HEK293T (cell line): ENCODE results near the gene USP31.

Experiments used
- CTBP1 ChIP-seq: fragments of 450-650 bp; IDR thresholded peaks from 2 replicates; pipeline ENCODE4 v1.6.1; 2016; ENCODE audit warnings: borderline replicate concordance
- FOXK2 ChIP-seq: fragments of 450-650 bp; IDR thresholded peaks from 2 replicates; pipeline ENCODE4 v1.6.1; 2016; ENCODE audit warnings: mild to moderate bottlenecking
- SP1 ChIP-seq: fragments of 450-650 bp; IDR thresholded peaks from 2 replicates; pipeline ENCODE4 v1.6.1; 2017
- TARDBP ChIP-seq: fragments of 450-650 bp; IDR thresholded peaks from 2 replicates; pipeline ENCODE4 v1.6.1; 2016

DNA sequence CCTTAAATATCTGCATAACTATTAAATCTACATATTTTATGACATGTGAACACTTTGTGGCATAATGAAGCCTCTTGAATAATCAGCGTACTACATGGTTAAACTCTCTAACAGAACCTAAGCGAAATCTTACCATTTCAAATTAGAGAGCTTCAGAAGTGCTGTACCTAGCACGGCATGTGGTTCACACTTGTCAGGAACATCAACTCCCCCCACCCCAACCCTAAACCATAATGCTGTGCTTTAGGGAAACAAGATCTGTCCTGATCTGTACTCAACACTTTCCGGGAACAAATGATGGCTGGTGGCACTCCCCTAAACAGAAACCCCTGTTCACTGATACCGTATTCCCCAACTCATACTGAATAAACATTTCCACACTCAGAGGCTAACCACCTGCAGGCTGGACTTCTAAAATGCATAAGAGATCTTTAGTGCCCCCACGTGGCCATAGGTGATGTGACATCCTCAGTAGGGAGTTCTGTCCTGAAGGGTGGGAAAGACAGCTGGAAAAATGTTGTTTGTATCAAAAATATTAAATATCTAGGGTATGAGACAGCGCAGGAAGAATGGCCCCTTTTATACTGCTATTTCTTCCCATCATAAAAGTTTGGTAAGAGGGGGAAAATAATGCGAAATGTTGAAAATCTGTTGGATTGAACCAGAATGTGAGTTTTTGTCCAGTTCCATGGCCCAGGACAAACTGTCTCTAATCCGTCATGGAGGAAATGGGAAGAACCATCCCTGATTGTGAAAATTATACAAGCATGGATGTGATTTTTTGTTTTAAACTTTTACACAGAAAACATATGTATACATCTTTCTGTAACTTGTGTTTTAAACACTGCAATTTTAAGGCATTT, 88.6 kb downstream of the USP31 start:
- TF ChIP-seq TARDBP (no peak), SP1 (no peak), FOXK2 (no peak), CTBP1 (no peak)
